GM13977 (cell line): ENCODE measurements around the gene SLC17A5.
"Not testable (repeated sequence)": the region's sequence is repeated elsewhere in the genome, so short reads cannot be mapped to it uniquely, and the experiment has no call there.

ENCODE experiments used
- DNase-seq: peaks from one replicate; pipeline ENCODE4 v3.0.0; 2012; ENCODE audit warnings: low spot score
- CTCF ChIP-seq: IDR thresholded peaks from 2 replicates; pipeline ENCODE4 v1.5.1; 2012; ENCODE audit warnings: mild to moderate bottlenecking, control low read depth; ENCODE audit not compliant: insufficient read depth; ENCODE audit errors: extremely low read depth, missing control alignments
- in situ Hi-C: fragments of 300-500 bp; cut with MboI; formaldehyde crosslinking; loops from one replicate; pipeline ENCODE4 v1.12.0; 2022; ENCODE audit warnings: low sequenced_read_pairs, low pct_unique_long_range_greater_than_20kb, mixed read lengths, inconsistent platforms; ENCODE audit not compliant: unreplicated experiment

Gene SLC17A5

DNA sequence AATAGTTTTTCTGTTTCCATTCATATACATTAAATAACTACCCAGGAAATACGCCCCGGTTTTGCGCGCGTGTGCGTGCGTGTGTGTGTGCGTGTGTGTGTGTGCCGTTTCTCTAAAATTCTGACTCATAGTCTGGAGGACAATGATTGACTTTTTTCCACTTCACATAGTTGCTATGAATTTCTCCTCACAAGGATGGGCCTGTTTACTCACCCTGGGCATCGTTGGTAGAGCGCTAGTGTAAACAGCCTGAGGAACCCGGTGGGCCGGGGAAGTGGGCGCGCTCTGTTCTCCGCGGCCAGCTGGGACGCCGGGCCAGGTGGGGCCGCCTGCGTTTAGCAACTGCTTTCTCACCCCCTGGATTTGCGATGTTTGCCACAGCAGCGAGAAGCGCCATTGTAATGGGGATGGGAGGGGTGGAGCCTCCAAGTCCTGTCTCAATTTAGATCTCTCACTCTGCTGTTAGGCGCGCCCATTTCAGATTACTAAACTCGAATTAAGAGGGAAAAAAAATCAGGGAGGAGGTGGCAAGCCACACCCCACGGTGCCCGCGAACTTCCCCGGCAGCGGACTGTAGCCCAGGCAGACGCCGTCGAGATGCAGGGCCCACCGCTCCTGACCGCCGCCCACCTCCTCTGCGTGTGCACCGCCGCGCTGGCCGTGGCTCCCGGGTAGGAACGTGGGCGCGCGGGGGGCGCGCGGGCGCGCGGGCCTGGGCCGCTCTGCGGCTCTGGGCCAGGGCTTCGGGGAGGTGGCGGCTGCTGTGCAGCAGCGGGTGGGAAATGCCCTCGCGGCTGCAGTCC is 42.0 kb upstream of the SLC17A5 start, which contains the start of gene CD109:
Gene CD109 (plus strand): TSS at position 585 of the 803 bp plus-strand sequence. CDS start 13 bp downstream, at position 598.
- in situ Hi-C loops, result no loop called here
- DNase-seq, result peak; percentile 46
- no peak for TF ChIP-seq CTCF

GRCh38 chr6:73694711-73695411 is 41.1 kb upstream of the SLC17A5 start:
- DNase-seq, result no peak
- in situ Hi-C loops, result no loop called here
- TF ChIP-seq CTCF, result no peak

DNA sequence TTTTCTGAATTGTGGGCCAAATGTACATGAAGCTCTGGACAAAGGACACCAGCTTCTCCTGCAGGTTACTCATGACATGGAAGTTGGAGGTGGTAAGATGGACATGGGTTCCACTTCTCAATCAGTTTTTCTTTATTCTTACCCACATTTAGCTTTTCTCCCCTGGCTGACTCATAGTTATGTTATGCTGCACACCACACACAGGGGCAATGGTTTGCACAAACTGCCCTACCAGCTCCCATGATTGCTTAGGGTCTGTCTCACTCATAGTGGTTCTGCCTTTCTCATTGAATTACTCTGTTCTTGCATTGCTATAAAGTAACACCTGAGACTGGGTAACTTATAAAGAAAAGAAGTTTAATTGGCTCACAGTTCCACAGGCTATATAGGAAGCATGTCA is 37.7 kb upstream of the SLC17A5 start:
- no peak for TF ChIP-seq CTCF
- in situ Hi-C loops, result no loop called here
- no peak for DNase-seq

DNA sequence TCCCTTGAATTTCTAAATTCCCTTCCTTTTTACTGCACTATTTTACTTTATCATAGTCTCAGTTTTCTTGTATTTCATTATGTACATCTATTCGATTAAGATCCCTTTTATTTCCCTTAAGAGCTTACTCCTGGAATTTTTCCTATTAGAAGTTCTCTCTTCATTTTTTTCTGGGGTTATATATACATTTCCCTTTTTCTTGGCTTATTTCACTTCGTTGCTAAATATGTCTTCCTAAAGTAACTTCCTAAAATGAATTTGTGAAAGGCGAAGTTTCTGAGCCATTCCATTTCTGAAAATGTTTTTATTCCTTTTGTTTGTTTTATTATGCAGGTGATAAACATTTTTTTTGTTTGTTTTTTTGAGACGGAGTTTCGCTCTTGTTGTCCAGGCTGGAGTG is 36.3 kb upstream of the SLC17A5 start:
- DNase-seq, result no peak
- no peak for TF ChIP-seq CTCF
- in situ Hi-C loops, result no loop called here

DNA sequence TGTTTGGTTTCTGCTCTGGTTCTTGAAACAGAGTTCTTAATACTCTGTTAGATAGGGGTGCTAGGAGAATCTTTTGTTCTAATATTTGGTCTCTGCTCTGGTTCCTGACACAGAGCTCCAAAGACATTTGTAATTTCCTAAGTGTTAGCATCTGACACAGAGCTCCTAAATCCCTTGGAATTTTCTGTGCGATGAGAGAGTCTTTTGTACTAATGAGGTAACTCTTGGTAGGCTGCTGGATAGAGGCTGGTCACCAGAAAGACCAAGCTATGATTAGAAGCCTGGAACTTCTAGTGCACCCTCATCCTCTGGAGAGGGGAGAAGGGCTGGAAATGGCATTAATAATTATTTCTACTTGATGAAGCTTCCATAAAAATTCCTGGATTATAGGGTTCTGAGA is 34.6 kb upstream of the SLC17A5 start:
- TF ChIP-seq CTCF, result no peak
- DNase-seq, result no peak
- in situ Hi-C loops, result no loop called here

DNA sequence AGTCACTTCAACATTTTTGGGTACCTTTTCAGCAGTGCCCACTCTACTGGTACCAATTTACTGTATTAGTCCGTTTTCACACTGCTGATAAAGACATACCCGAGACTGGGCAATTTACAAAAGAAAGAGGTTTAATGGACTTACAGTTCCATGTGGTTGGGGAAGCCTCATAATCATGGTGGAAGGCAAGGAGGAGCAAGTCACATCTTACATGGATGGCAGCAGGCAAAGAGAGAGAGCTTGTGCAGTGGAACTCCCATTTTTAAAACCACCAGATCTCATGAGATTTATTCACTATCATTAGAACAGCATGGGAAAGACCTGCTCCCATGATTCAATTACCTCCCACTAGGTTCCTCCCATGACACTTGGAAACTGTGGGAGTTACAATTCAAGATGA is 29.8 kb upstream of the SLC17A5 start:
- in situ Hi-C loops, DNase-seq: not testable (repeated sequence)

- in situ Hi-C loops, result no loop called here
- DNase-seq, result no peak
These were observed 26.6 kb upstream of the SLC17A5 start for GRCh38 chr6:73680289-73680918.

GRCh38 chr6:73679846-73680245 is 26.1 kb upstream of the SLC17A5 start:
- in situ Hi-C loops, DNase-seq: not testable (repeated sequence)

More at GRCh38 chr6:73680289-73680918, 26.6 kb upstream of the SLC17A5 start:
- no peak for TF ChIP-seq CTCF
